Lower leg skin (tissue), 4 donors: Measurements from ENCODE around the gene INAVA. TPM values are rescaled to one million over a fixed set of nuclear protein-coding genes. Genes with fewer than 3 reads are reported as not detected.
"Not testable (repeated sequence)": the region's sequence is repeated elsewhere in the genome, so short reads cannot be mapped to it uniquely, and the experiment has no call there.

Experiments
- DNase-seq, 2 donors: peaks; one replicate each; pipeline ENCODE4 v3.0.0-alpha.2; 2019; ENCODE audit warnings: low spot score in 2 of 2
- H3K4me3 ChIP-seq: fragments of 200-600 bp; sonication (generic); 2 replicates; pipeline ENCODE4 v1.5.1; 2017; ENCODE audit warnings: mild to moderate bottlenecking, low read depth; ENCODE audit not compliant: poor library complexity, severe bottlenecking
- POLR2A ChIP-seq, 2 donors: fragments of 450-650 bp; IDR thresholded peaks; one replicate each; pipeline ENCODE4 v1.6.1; 2016 to 2017; ENCODE audit warnings: antibody characterized with exemption in 2 of 2, mild to moderate bottlenecking in 1 of 2, moderate library complexity in 1 of 2
- WGBS, 2 donors: methylation state at CpG; one replicate each; pipeline ENCODE4 v1.1.5; 2018; 5-methylcytosine and 5-hydroxymethylcytosine counted together
- intact Hi-C: fragments of 100-400 bp; cut with DNase I; formaldehyde crosslinking; loops from one replicate; pipeline ENCODE4 v1.15.0; 2023; ENCODE audit warnings: low total_unique reads
- total RNA-seq, 4 donors: library from RNA; depleted of rRNA; stranded (reverse); fragments of >200 nt; gene quantifications; one replicate each; pipeline ENCODE4 v1.1.0, GENCODE V29; 2016
- TF ChIP-seq, protein P1 (sequence below), 3 donors: fragments of 450-650 bp; IDR thresholded peaks; one replicate each; pipeline ENCODE4 v1.5.1; 2016; ENCODE audit warnings: antibody characterized with exemption in 3 of 3, mild to moderate bottlenecking in 3 of 3, moderate library complexity in 2 of 3

The INAVA gene
- total RNA-seq, 4 donors from 2014 or later = 108 to 176 (median 145) TPM

DNA sequence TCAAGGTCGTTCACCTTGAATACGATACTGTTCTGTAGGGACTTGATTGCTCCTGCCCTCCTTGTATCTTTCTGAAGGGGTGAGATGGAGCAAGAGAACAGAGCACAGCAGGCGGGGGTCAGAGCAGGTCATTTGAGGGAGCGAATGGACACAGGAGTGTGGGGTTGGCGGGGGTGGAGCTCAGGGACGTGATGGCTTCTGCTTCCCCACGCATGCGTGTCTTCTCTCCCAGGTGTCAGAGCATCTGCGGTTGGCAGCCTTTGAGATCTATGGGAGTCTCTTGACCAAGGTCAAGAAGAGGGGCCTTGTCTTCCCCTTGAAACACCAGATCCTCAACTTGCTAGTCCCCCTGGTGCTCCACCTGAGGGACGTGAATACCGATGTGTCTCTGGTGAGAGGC lies 63.9 kb downstream of the INAVA start:
- TF ChIP-seq, protein P1, sequence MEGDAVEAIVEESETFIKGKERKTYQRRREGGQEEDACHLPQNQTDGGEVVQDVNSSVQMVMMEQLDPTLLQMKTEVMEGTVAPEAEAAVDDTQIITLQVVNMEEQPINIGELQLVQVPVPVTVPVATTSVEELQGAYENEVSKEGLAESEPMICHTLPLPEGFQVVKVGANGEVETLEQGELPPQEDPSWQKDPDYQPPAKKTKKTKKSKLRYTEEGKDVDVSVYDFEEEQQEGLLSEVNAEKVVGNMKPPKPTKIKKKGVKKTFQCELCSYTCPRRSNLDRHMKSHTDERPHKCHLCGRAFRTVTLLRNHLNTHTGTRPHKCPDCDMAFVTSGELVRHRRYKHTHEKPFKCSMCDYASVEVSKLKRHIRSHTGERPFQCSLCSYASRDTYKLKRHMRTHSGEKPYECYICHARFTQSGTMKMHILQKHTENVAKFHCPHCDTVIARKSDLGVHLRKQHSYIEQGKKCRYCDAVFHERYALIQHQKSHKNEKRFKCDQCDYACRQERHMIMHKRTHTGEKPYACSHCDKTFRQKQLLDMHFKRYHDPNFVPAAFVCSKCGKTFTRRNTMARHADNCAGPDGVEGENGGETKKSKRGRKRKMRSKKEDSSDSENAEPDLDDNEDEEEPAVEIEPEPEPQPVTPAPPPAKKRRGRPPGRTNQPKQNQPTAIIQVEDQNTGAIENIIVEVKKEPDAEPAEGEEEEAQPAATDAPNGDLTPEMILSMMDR (IDR thresholded peaks at IDR 0.05) = no peak
- TF ChIP-seq POLR2A (IDR thresholded peaks at IDR 0.05) = no peak
- intact Hi-C loops = no loop called here
- H3K4me3 ChIP-seq = no peak overlapping the region
- WGBS, 2 donors = 95 to 96% methylated on average over 11 of the region's 11 CpGs
- peak in 1 of 2 donors; percentile 76 for DNase-seq

DNA sequence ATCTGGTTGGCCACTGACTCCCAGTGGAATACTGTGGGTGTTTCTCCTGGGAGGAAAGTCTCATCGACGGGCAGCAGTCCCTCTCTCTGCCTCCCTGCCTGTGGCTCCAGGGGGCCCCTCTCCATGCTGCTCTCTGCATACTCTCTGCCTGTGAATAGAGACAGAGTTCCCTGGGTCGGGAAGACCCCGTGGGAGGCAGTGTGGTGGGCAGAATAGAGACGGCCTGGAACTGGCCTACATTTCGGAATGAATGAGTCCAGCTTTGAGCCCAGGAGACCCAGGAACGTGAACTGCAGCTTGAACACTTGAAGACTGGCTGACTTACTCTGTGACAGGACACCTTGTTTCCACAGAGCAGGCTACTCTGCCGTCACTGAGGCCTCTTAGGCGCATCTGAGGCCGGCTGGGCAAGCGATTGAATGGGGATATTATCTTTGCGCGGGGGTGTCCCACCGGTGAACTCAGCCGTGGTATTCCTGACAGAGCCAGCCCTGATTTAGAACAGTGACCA lies 64.8 kb downstream of the INAVA start:
- TF ChIP-seq, protein P1 (IDR thresholded peaks at IDR 0.05) = no peak
- TF ChIP-seq POLR2A (IDR thresholded peaks at IDR 0.05) = no peak
- intact Hi-C loops = no loop called here
- H3K4me3 ChIP-seq = no peak overlapping the region
- 82 to 85% methylated on average over 12 to 15 of the region's 15 CpGs for WGBS, 2 donors
- DNase-seq = peak in 1 of 2 donors; percentile 63

DNA sequence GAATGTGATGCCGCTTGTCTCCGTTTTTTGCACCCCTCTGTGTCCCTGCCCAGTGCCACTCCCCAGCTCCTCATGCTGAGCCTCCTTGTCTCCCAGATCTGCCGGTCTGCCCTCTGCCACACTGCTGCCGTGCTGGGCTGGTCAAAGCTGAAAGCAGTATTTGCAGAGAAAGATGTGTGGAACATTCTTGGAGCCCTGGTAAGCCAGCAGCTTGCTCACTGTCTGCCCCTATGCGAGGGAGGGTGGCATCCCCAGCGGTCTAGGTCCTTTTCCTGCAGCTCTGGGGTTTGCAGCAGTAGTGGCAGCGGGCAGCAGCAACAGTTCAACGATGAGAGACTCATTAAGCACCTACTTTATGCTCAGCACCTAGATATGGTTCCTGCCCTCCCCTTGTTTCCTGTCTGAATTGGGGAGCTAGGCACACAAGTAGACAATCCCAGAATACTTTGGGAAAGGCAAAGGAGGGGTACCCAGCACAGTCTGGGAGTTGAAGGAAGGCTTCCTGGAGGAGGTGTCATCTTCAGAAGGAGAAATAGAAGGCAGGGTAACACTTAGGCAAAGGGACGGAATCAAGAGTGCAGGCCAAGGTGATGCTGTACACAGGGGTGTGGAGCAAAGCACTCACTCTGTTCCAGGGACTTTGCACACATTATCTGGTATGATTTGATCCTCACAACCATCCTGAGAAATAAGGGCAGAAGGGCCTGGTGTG lies 65.7 kb downstream of the INAVA start:
- WGBS, 2 donors = 69 to 73% methylated on average over 9 of the region's 9 CpGs
- TF ChIP-seq, protein P1 (IDR thresholded peaks at IDR 0.05) = no peak
- TF ChIP-seq POLR2A (IDR thresholded peaks at IDR 0.05) = no peak
- intact Hi-C loops = no loop called here
- no peak overlapping the region for H3K4me3 ChIP-seq
- DNase-seq = peak in 1 of 2 donors; percentile 65

DNA sequence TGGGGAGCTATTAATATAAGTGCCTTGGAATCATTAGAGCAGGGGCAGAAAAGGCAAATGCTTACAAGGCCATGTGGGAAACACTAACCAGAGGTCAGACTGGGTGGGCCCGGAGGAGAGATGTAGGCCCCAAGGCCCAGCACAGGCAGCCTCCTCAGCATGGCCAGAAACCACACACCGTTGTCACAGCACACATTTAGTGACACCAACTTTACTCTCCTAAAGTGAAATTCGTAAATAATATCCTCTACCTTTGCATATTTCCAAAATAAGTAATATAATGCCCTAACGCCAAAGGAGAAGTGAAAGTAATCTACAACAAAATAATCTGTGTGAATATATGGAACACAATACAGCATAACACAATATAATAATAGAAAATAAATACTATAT lies 66.2 kb downstream of the INAVA start:
- TF ChIP-seq, protein P1 (IDR thresholded peaks at IDR 0.05) = no peak
- TF ChIP-seq POLR2A (IDR thresholded peaks at IDR 0.05) = no peak
- WGBS, 2 donors = 94 to 96% methylated on average over 4 of the region's 4 CpGs
- intact Hi-C loops = no loop called here
- peak in 1 of 2 donors; percentile 56 for DNase-seq
- H3K4me3 ChIP-seq = no peak overlapping the region

DNA sequence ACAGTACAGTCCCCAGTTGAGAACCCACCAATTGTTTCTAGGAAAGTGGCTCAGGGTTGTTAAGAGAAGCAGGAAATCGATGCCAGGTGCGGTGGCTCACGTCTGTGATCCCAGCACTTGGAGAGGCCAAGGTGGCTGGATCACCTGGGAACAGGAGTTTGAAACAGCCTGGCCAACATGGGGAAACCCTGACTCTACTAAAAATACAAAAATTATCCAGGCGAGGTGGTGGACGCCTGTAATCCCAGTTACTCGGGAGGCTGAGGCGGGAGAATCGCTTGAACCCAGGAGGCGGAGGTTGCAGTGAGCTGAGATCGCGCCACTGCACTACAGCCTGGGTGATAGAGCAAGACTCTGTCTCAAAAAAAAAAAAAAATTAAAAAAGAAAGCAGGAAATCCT lies 67.5 kb downstream of the INAVA start:
- WGBS, 2 donors = 87 to 93% methylated on average over 11 of the region's 11 CpGs
- intact Hi-C loops, H3K4me3 ChIP-seq: not testable (repeated sequence)
- DNase-seq = peak in 1 of 2 donors; percentile 61

DNA sequence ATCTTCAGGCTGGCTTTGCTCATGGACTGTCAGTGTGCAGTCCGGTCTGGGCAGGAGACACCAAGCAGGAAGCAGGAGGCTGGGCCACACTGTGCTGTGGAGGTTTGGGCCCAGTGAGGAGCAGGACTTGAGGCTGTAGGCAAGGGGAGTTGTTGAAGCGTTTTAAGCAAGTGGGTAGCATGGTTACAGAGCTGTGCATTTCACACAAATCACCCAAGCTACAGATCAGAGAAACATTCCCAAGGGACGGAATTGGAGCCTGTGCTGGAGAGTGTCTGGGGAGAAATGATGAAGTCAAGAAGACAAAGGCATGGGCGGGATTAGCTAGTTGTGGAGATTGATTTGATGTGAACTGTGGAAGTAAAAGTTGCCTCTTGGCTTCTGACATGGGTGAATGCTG lies 67.9 kb downstream of the INAVA start:
- H3K4me3 ChIP-seq = no peak overlapping the region
- DNase-seq = peak in 1 of 2 donors; percentile 50
- 68 to 72% methylated on average over 4 of the region's 4 CpGs for WGBS, 2 donors
- TF ChIP-seq POLR2A (IDR thresholded peaks at IDR 0.05) = no peak
- TF ChIP-seq, protein P1 (IDR thresholded peaks at IDR 0.05) = no peak
- intact Hi-C loops = no loop called here
